AG04449 (cell line): ENCODE data around the gene RUFY3.

Experiments
- CTCF ChIA-PET: fragments of 350-600 bp; formaldehyde crosslinking; extraction: SDS; loops from one replicate; lab custom pipeline; 2021; ENCODE audit warnings: antibody characterized with exemption; lab: Yijun Ruan, JAX
- POLR2A ChIA-PET: fragments of 400-600, 350-600 bp; formaldehyde crosslinking; extraction: SDS; loops from one replicate; lab custom pipeline; 2020; ENCODE audit warnings: antibody characterized with exemption, inconsistent platforms; lab: Yijun Ruan, JAX
- DNase-seq: peaks from one replicate; pipeline ENCODE4 v3.0.0-alpha.2; 2010; ENCODE audit warnings: low read depth, low spot score
- H3K4me3 ChIP-seq: 2 replicates; pipeline ENCODE4 v1.5.1; 2011; ENCODE audit warnings: low read depth, mild to moderate bottlenecking, control low read depth, low read length
- TF ChIP-seq, protein P1 (sequence below): IDR thresholded peaks from one replicate; pipeline ENCODE4 v1.5.1; 2011; ENCODE audit warnings: mild to moderate bottlenecking, moderate library complexity, low read length, control low read depth, inconsistent platforms; ENCODE audit not compliant: insufficient read depth; ENCODE audit errors: missing control alignments

The RUFY3 gene

DNA sequence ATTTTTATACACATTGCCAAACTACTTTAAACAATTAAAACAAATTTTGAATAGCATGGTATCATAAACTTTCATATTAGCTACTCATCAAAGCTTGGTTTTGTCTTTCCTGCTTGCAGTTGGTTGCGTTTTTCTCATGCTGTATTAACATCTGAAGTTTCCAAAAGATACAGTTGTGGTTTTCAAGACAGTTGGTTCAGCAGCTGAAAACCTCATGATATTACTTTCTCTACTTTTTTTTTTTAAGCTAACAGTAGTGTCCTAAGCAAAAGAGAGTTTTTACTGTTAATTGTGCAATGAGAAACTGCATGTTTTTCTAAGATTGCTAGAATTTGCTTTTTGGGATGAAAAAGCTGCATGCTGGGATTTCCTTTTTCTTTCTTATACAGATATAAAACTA is 15.2 kb downstream of the RUFY3 start:
- CTCF ChIA-PET = interaction anchor here (0.7 to 1.5 kb wide), 3 partner anchors 9 to 213 kb away, joined by 3 to 6 read pairs (median 4); no protein-coding TSS in a partner anchor
- DNase-seq = no peak

DNA sequence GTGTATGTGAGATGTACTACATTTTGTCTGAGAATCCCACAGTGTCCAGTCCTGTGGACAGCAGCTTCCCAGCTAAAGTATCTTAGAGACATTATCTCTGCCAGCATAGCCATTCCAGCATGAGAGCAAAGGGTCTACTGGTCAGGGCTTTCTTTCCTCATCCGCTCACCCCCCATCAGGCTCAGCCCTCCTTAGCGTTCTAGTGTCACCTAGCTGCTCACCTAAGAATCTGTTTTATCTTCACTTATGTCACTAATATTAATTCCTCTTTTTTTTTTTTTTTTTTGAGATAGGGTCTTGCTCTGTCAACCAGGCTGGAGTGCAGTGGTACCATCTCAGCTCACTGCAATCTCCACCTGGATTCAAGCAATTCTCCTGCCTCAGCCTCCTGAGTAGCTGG is 15.6 kb downstream of the RUFY3 start:
- POLR2A ChIA-PET = no interaction called here
- TF ChIP-seq, protein P1, sequence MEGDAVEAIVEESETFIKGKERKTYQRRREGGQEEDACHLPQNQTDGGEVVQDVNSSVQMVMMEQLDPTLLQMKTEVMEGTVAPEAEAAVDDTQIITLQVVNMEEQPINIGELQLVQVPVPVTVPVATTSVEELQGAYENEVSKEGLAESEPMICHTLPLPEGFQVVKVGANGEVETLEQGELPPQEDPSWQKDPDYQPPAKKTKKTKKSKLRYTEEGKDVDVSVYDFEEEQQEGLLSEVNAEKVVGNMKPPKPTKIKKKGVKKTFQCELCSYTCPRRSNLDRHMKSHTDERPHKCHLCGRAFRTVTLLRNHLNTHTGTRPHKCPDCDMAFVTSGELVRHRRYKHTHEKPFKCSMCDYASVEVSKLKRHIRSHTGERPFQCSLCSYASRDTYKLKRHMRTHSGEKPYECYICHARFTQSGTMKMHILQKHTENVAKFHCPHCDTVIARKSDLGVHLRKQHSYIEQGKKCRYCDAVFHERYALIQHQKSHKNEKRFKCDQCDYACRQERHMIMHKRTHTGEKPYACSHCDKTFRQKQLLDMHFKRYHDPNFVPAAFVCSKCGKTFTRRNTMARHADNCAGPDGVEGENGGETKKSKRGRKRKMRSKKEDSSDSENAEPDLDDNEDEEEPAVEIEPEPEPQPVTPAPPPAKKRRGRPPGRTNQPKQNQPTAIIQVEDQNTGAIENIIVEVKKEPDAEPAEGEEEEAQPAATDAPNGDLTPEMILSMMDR = no peak

More for the DNA sequence above, 15.2 kb downstream of the RUFY3 start:
- POLR2A ChIA-PET = no interaction called here
- H3K4me3 ChIP-seq = no peak overlapping the region
- TF ChIP-seq, protein P1 = no peak

GRCh38 chr4:70739496-70740337 is 18.0 kb downstream of the RUFY3 start:
- CTCF ChIA-PET = interaction anchor here (0.9 to 1.4 kb wide), 2 partner anchors 9 to 10 kb away, joined by 3 to 4 read pairs; no protein-coding TSS in a partner anchor
- POLR2A ChIA-PET = no interaction called here
- TF ChIP-seq, protein P1 = no peak
- no peak for DNase-seq
- no peak overlapping the region for H3K4me3 ChIP-seq

More for the DNA sequence above, 15.6 kb downstream of the RUFY3 start:
- CTCF ChIA-PET = interaction anchor here (0.7 to 1.5 kb wide), 3 partner anchors 9 to 212 kb away, joined by 3 to 6 read pairs (median 4); no protein-coding TSS in a partner anchor
- no peak overlapping the region for H3K4me3 ChIP-seq
- DNase-seq = no peak

DNA sequence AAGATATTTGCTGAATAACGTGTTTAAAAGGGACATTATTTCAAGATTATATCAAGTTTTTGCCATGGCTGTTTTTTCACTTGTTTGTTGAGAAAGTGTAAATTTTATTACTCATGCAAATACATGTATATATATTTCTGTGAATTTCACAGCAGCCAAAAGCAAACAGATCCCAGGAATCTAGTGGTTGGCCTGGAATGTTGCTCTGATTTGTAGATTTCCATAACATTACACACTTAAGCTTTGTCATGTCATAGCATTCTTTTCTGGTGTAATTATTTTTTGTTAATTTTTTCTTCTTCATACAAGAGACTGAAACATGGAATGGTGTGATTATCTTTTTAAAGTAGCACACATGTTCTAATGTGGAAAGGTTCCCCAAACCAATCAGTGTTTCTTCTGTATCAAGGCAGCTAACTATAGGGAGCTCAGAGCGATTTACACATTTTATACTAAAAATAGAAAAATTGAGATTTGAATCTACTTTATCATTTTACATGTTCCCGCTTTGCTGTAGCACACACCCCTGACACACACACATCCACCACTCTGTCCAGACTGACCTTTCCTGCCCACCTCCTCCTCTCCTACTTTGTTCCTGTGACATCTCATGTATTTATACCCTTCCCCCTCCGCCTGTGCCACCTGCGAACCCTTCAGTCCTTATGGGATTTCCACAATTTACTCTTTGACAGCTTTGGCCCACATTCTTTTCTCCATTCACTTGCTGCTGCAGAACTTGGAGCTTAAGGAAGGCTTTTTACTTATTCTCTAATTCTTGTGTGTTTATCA is 20.3 kb downstream of the RUFY3 start:
- CTCF ChIA-PET = interaction anchor here (1.5 kb wide), 1 partner anchor 18 kb away, joined by 5 read pairs; no protein-coding TSS in a partner anchor
- DNase-seq = no peak
- POLR2A ChIA-PET = interaction anchor here (0.6 kb wide), 1 partner anchor 445 kb away, joined by 3 read pairs; no protein-coding TSS in a partner anchor
- no peak overlapping the region for H3K4me3 ChIP-seq
- TF ChIP-seq, protein P1 = no peak

- CTCF ChIA-PET = interaction anchor here (1.5 to 1.9 kb wide), 2 partner anchors 19 to 92 kb away, joined by 5 read pairs; no protein-coding TSS in a partner anchor
- POLR2A ChIA-PET = no interaction called here
- H3K4me3 ChIP-seq = no peak overlapping the region
- TF ChIP-seq, protein P1 = no peak
- no peak for DNase-seq
Measured at GRCh38 chr4:70743731-70744130, 22.0 kb downstream of the RUFY3 start.
